Upper lobe of left lung (tissue), 4 donors: ENCODE measurements around the gene KDM6B.

Source experiments
- POLR2AphosphoS5 ChIP-seq, 2 donors: sonication (generic); formaldehyde crosslinking; IDR thresholded peaks; one replicate each; pipeline ENCODE4 v1.5.1; 2017; ENCODE audit warnings: antibody characterized with exemption in 2 of 2
- TF ChIP-seq, protein P1 (sequence below), 6 experiments: fragments of 450-650 bp in 4 of 6; fragments of 200-600 bp in 2 of 6; sonication (generic) in 2 of 6; IDR thresholded peaks; one replicate each; pipeline ENCODE4 v1.5.1; 2016 to 2019; ENCODE audit warnings: antibody characterized with exemption in 6 of 6

DNA sequence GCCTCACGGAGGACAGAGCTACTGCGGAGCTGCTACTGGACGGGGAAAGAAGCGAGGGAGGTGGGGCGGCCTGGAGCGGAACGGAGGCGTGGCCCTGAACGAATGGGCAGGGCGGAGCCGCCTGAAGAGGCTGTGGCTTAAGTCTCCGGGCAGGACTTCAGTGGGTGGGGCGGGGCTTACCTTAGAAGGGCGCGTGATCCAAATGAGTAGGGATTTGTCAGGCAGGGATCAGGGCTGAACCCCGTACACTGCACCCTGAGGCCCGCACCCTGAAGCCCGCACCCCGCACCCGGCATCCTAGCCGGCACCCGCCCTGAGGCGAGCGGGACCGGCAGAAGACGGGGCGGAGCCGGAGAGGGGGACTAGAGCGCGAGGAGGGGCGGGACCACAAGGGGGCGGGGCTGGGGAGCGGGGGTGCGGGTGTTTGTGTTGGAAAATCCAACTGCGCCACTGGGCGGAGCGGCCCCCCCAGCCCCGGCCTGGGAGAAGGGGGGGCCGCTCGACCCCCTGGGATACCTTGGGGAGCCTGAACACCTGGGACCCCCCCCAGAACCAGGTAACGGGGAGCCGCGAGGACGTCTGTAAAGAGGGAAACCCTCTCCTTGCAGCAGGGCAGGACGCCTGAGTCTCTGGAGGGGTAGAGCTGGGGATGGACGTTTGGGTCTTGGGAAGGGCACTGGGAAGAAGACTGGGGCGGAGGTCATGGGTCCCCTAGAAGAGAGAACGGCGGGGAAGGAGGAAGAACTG is at the start of gene KDM6B:
- peak in 1 of 2 donors; percentile 32 for TF ChIP-seq POLR2AphosphoS5 (IDR thresholded peaks at IDR 0.05)
- TF ChIP-seq, protein P1, sequence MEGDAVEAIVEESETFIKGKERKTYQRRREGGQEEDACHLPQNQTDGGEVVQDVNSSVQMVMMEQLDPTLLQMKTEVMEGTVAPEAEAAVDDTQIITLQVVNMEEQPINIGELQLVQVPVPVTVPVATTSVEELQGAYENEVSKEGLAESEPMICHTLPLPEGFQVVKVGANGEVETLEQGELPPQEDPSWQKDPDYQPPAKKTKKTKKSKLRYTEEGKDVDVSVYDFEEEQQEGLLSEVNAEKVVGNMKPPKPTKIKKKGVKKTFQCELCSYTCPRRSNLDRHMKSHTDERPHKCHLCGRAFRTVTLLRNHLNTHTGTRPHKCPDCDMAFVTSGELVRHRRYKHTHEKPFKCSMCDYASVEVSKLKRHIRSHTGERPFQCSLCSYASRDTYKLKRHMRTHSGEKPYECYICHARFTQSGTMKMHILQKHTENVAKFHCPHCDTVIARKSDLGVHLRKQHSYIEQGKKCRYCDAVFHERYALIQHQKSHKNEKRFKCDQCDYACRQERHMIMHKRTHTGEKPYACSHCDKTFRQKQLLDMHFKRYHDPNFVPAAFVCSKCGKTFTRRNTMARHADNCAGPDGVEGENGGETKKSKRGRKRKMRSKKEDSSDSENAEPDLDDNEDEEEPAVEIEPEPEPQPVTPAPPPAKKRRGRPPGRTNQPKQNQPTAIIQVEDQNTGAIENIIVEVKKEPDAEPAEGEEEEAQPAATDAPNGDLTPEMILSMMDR (IDR thresholded peaks at IDR 0.05), result peak in 1 of 6 experiments; percentile 8
